NCI-H748 (cell line): ENCODE results near the gene SPATA18.
"Not testable (repeated sequence)": the region's sequence is repeated elsewhere in the genome, so short reads cannot be mapped to it uniquely, and the experiment has no call there.

Experiments used
- DNase-seq: peaks from one replicate; lab custom pipeline; 2025; ENCODE audit not compliant: unreplicated experiment; lab: John Stamatoyannopoulos, UW

Gene SPATA18

GRCh38 chr4:52051615-52052474, 741 bp downstream of the SPATA18 start:
- DNase-seq: peak; percentile 93

GRCh38 chr4:52052475-52052780, 1.3 kb downstream of the SPATA18 start:
- peak; percentile 16 for DNase-seq

- DNase-seq: no peak
These were observed 3.1 kb downstream of the SPATA18 start for GRCh38 chr4:52054254-52054653.

- DNase-seq: no peak
These were observed 6.1 kb downstream of the SPATA18 start for GRCh38 chr4:52057196-52057595.

GRCh38 chr4:52058275-52058674, 7.2 kb downstream of the SPATA18 start:
- no peak for DNase-seq

GRCh38 chr4:52059372-52059771, 8.3 kb downstream of the SPATA18 start:
- DNase-seq: no peak

GRCh38 chr4:52069571-52069970, 18.5 kb downstream of the SPATA18 start:
- DNase-seq: no peak

GRCh38 chr4:52071791-52072546, 20.9 kb downstream of the SPATA18 start:
- no peak for DNase-seq

GRCh38 chr4:52076731-52077130, 25.6 kb downstream of the SPATA18 start:
- DNase-seq: peak; percentile 1

- DNase-seq: no peak
These were observed 28.6 kb downstream of the SPATA18 start for GRCh38 chr4:52079659-52080058.

GRCh38 chr4:52081216-52081615, 30.1 kb downstream of the SPATA18 start:
- DNase-seq: no peak

- not testable (repeated sequence) for DNase-seq
These were observed 35.3 kb downstream of the SPATA18 start for GRCh38 chr4:52086425-52086824.

- peak; percentile 55 for DNase-seq
These were observed 40.7 kb downstream of the SPATA18 start for GRCh38 chr4:52091801-52092200.

GRCh38 chr4:52093466-52093865, 42.4 kb downstream of the SPATA18 start:
- no peak for DNase-seq

GRCh38 chr4:52094376-52095145, 43.5 kb downstream of the SPATA18 start:
- DNase-seq: no peak

- no peak for DNase-seq
These were observed 44.3 kb downstream of the SPATA18 start for GRCh38 chr4:52095374-52095773.

- DNase-seq: no peak
These were observed 44.9 kb downstream of the SPATA18 start for GRCh38 chr4:52096048-52096447.

- DNase-seq: peak; percentile 34
These were observed 47.5 kb downstream of the SPATA18 start for GRCh38 chr4:52098618-52099017.

- DNase-seq: no peak
These were observed 48.9 kb downstream of the SPATA18 start for GRCh38 chr4:52099860-52100461.

- no peak for DNase-seq
These were observed 51.5 kb downstream of the SPATA18 start for GRCh38 chr4:52102587-52102986.

- DNase-seq: peak; percentile 18
These were observed 52.2 kb downstream of the SPATA18 start for GRCh38 chr4:52103319-52103718.
